Measurements from ENCODE around the gene EPHB6. TPM values are rescaled to one million over a fixed set of nuclear protein-coding genes. Genes with fewer than 3 reads are reported as not detected.

Gene EPHB6
- total RNA-seq, 1 donor from 2014 or later: 2.0 TPM

GRCh38 chr7:142876991-142877910, 22.4 kb downstream of the EPHB6 start:
- no peak for DNase-seq (ENCODE audit: low read depth)

GRCh38 chr7:142878315-142878714, 23.4 kb downstream of the EPHB6 start:
- peak; percentile 6 for DNase-seq (ENCODE audit: low read depth)

- no peak for DNase-seq (ENCODE audit: low read depth)
Measured at GRCh38 chr7:142879060-142879459, 24.2 kb downstream of the EPHB6 start.

GRCh38 chr7:142880876-142881505, 26.1 kb downstream of the EPHB6 start:
- peak; percentile 9 for DNase-seq (ENCODE audit: low read depth)

- DNase-seq (ENCODE audit: low read depth): no peak
Measured at GRCh38 chr7:142881586-142882337, 26.9 kb downstream of the EPHB6 start.

GRCh38 chr7:142882338-142882678, 27.4 kb downstream of the EPHB6 start:
- no peak for DNase-seq (ENCODE audit: low read depth)

GRCh38 chr7:142883145-142883544, 28.3 kb downstream of the EPHB6 start:
- no peak for DNase-seq (ENCODE audit: low read depth)

- DNase-seq (ENCODE audit: low read depth): no peak
Measured at GRCh38 chr7:142883571-142884285, 28.9 kb downstream of the EPHB6 start.

GRCh38 chr7:142884286-142884640, 29.4 kb downstream of the EPHB6 start:
- DNase-seq (ENCODE audit: low read depth): no peak

- peak; percentile 2 for DNase-seq (ENCODE audit: low read depth)
Measured at GRCh38 chr7:142885311-142886230, 30.7 kb downstream of the EPHB6 start, which contains the start of gene TRPV6. Gene TRPV6 (minus strand): TSS chr7:142885745.

- DNase-seq (ENCODE audit: low read depth): no peak
Measured at GRCh38 chr7:142886866-142887265, 32.0 kb downstream of the EPHB6 start.

GRCh38 chr7:142887282-142888015, 32.6 kb downstream of the EPHB6 start:
- DNase-seq (ENCODE audit: low read depth): no peak

- no peak for DNase-seq (ENCODE audit: low read depth)
Measured at GRCh38 chr7:142889816-142890215, 34.9 kb downstream of the EPHB6 start.

- DNase-seq (ENCODE audit: low read depth): no peak
Measured at GRCh38 chr7:142890874-142891485, 36.1 kb downstream of the EPHB6 start.

GRCh38 chr7:142891490-142892082, 36.7 kb downstream of the EPHB6 start:
- no peak for DNase-seq (ENCODE audit: low read depth)

GRCh38 chr7:142892951-142893350, 38.1 kb downstream of the EPHB6 start:
- no peak for DNase-seq (ENCODE audit: low read depth)

- DNase-seq (ENCODE audit: low read depth): no peak
Measured at GRCh38 chr7:142894112-142894984, 39.5 kb downstream of the EPHB6 start.

- no peak for DNase-seq (ENCODE audit: low read depth)
Measured at GRCh38 chr7:142894985-142895593, 40.2 kb downstream of the EPHB6 start.

Data from renal cortical epithelial cell (primary cell).